HEK293T (cell line): Measurements from ENCODE around the gene ATXN2.

Experiments used
- ARNT ChIP-seq: fragments of 450-650 bp; IDR thresholded peaks from 2 replicates; pipeline ENCODE4 v1.6.1; 2017; ENCODE audit warnings: mild to moderate bottlenecking
- SP1 ChIP-seq: fragments of 450-650 bp; IDR thresholded peaks from 2 replicates; pipeline ENCODE4 v1.6.1; 2017

DNA sequence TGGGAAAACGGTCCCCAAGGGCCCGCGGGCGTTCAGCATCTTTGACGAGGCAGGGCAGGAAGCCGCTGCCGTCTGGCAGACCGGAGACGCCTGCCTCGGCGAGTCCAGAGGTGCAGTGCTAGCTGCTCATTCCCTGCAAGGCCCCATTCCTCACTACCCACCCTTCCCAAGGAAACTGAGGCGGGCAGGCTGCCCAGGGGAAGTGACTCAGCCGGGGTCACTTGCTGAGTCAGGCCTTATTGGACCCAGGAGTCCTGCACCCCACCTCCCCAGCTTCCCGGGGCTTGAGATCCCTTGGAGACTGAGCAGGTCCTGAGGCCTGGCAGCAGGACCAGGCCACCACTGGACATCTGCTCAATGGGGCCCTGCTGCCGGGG lies 189.7 kb downstream of the ATXN2 start:
- no peak for TF ChIP-seq SP1
- TF ChIP-seq ARNT = no peak
